G401.6 (cell line): ENCODE measurements around the gene SPEN.
"Not testable (repeated sequence)": the region's sequence is repeated elsewhere in the genome, so short reads cannot be mapped to it uniquely, and the experiment has no call there.

Experiments
- FAIRE-seq: peaks from 2 replicates; lab custom pipeline; 2012; peaks lifted over from hg19 to GRCh38; lab: Jason Lieb, UNC

Gene SPEN

DNA sequence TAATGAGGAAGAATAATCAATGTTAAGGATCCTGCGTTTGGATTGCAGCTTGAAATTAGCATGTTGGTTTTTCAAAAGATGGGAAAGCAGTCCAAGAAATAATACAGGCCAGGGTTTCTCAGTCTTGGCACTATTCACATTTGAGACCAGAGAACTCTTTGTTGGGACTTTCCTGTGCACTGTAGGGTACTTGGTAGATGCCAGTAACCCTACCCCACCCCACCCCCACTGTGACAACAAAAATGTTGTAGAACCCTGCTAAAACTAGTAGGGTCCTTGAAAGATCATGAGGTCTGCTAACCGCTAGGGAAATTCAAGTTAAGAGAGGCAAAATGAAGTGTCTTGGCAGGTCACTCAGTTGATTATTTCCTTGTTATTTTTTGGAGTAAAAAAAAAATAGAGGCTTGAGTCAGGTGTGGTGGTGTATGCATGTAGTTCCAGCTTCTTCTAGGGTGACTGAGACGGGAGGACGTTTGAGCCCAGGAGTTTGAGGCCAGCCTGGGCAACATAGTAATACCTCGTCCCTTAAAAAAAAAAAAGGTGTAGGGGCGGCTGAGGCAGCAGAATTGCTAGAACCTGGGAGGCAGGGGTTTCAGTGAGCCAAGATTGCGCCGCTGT, 53.3 kb downstream of the SPEN start:
- no peak for FAIRE-seq

DNA sequence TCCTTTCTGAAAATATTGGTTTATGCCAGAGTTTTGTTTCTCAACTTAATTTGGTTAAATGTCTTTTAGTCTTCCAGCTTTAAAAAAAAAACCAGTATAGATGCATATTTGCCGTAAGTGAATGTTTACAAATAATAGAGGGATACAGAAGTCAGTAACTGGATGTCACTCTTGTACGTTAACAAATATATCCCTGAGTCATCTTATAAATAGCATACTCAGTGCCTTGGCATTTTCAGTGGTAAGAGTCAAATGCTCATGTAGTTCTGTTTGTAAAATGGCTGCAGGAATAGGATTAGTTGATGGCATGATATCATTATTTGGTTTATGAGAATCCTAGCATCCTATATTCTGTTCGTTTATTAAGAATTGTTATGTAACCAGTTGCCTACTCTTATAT, 55.4 kb downstream of the SPEN start:
- FAIRE-seq, result no peak

DNA sequence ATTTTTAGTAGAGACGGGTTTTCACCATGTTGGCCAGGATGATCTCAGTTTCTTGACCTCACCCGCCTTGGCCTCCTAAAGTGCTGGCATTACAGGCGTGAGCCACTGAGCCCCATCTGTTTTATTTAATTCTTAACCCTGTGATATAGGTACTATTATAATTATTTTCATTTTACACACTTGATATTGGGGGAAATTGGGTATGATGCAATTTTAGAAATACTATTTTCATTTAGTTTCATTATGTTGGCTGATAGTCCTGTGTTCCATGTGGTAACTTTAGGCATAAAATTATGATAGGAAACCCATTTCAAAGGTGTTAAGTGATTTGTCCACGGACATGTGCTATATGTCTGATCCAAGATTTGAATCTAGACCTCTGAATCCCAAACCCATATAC, 61.1 kb downstream of the SPEN start:
- no peak for FAIRE-seq

DNA sequence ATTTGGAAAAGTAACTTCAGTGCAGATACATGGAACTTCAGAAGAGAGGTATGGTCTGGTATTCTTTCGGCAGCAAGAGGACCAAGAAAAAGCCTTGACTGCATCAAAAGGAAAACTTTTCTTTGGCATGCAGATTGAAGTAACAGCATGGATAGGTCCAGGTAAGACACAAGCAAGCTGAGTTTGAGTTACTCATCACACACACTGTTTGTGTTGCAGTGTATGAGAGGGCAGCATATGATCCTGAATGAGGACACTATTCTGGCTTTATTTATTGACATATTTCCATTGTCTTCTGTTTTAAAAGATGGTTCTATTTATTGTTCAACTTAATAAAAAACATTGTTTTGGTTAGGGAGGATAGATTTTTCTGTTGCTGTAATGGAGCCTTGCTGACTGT, 63.6 kb downstream of the SPEN start:
- FAIRE-seq, result no peak

DNA sequence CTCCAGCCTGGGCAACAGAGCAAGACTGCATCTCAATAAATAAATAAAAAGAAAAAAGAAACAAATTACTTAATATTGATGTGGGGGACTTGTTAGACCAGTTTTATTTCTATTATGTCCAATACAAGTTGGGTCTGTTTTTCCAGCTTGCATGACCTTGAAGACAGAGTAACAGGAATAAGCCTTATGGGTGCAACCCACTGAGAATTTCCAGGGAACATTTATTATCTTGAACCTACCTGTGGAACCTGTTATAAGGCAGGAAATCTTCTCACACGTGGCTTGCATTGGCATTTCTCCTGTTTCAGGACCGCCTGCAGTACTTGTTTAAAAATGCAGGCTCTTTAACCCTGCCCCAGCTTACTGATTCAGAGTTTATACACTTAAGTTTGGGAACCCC, 64.4 kb downstream of the SPEN start:
- no peak for FAIRE-seq

DNA sequence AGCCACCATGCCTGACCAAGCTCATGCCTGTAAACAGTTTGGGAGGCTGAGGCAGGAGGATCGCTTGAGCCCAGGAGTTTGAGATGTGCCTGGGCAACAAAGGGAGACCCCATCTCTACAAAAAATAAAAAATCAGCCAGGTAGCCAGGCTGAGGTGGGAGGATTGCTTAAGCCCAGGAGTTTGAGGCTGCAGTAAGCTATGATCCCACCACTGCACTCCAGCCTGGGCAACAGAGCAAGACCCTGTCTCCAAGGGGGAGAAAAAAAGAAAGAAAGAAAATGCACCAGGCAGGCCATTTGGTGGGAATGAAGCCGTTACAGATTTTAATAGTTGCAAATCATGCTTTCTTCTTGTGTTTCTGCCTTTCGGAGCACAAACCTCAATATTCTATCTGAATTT, 66.1 kb downstream of the SPEN start:
- FAIRE-seq, result not testable (repeated sequence)

DNA sequence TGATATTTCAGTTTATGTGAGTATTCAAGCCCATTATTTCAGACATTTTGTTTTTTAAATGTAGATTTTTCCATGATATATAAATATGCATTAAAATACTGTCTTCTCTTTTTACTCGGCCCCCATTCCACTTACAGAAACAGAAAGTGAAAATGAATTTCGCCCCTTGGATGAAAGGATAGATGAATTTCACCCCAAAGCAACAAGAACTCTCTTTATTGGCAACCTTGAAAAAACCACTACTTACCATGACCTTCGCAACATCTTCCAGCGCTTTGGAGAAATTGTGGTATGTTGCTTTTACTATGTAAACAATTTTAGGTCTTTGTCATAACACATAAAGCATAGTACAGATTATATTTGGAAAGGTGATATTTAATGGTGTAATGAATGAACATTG, 68.5 kb downstream of the SPEN start:
- no peak for FAIRE-seq

DNA sequence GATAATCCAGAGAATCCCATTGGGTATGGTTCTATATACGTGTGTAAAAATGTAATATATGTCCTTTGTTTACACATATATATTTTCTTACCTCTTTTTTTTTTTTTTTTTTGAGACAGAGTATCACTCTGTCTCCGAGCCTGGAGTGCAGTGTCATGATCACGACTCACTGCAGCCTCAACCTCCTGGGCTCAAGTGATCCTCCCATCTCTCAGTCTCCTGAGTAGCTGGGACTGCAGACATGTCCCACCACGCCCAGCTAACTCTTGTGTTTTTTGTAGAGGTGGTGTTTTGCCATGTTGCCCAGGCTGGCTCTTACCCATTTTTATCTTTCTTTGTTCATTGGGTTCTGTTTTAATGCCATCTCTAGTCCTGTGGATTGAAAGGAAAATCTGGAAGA, 68.9 kb downstream of the SPEN start:
- FAIRE-seq, result no peak

DNA sequence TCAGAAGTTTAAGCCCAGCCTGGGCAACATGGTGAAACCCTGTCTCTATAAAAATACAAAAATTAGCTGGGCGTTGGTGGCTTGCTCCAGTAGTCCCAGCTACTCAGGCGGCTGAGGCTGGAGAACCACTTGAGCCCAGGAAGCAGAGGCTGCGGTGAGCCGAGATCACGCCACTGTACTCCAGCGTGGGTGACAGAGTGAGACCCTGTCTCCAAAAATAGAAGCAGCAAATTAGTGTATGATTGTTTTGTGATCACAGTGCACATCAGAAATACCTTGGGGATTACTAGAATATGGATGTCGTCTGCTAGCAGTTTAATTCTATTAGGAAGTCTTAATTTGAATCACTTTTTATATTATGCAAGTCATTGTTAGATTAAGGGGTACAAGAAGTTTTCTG, 69.4 kb downstream of the SPEN start:
- FAIRE-seq, result no peak

DNA sequence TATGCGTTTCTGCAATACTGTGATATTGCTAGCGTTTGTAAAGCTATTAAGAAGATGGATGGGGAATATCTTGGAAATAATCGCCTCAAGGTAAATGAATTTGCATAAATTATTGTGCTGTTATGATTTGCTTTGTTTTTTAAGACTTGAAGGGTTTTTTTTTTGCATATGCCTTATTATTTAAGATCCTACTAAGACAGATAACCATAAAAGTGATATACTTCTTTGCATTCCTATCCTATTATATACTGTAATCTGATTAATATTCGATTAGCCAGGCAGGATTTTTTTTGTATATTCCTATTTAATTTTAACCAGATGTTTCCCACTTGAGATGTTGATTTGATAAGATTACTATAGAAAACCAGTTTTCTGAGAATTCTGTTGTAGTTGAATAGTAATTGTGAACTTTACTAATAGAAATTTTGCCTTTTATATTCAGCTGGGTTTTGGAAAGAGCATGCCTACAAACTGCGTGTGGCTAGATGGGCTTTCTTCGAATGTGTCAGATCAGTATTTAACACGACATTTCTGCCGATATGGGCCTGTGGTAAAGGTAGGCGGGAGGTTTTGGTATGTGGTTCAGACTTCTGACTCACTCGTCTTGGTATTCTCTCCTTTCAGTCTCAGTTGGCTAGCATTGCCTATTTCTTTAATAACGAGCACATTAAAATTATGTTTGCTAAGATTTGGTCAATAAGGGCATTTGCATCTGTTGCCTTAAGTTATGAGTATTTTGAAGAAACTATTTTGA, 71.6 kb downstream of the SPEN start:
- no peak for FAIRE-seq

DNA sequence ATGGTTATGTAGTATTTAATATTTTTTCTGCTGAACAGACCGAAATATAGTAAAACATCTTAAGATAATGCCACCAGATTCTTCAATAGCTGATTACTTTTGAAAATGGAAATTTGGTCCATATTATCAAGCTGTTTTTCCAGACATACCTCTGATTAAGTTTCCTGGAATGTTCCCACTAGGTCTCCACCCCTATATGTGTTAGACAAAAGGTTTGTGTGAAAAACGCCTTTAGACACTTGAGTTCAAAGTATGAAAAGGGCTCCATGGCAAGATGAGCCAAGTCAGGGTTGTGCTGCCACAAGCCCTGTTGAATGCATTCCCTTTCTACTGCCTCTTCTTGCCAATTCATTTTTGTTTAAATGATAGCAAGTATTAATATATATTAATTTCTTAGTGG, 75.7 kb downstream of the SPEN start:
- no peak for FAIRE-seq

DNA sequence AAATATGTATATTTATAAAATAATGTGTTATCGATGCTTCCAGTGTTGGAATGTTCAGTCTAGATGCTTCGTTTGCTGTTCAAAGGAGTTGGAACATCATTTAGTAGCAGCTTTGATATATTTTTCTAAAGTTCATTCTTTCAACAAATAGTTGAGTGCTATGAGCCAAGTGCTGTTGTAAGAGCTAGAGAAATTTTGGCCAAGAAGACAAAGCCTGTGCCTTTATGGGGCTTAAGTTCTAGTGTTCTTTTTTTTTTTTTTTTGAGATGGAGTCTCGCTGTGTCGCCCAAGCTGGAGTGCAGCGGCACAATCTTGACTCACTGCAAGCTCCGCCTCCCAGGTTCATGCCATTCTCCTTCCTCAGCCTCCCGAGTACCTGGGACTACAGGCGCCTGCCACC, 78.9 kb downstream of the SPEN start:
- FAIRE-seq, result not testable (repeated sequence)

DNA sequence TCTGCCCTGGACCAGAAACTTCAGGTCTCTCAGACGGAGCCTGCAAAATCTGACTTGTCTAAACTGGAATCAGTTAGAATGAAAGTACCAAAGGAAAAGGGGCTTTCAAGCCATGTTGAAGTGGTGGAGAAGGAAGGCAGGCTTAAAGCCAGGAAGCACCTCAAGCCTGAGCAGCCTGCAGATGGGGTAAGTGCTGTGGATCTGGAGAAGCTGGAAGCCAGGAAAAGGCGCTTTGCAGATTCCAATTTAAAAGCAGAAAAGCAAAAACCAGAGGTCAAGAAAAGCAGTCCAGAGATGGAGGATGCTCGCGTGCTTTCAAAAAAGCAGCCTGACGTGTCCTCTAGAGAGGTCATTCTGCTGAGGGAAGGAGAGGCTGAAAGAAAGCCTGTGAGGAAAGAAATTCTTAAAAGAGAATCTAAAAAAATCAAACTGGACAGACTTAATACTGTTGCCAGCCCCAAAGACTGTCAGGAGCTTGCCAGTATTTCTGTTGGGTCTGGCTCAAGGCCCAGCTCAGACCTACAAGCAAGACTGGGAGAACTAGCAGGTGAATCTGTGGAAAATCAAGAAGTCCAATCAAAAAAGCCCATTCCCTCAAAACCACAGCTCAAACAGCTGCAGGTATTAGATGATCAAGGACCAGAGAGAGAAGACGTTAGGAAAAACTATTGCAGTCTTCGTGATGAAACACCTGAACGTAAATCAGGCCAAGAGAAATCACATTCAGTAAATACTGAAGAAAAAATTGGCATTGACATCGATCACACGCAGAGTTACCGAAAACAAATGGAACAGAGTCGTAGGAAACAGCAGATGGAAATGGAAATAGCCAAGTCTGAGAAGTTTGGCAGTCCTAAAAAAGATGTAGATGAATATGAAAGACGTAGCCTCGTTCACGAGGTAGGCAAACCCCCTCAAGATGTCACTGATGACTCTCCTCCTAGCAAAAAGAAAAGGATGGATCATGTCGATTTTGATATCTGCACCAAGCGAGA, 81.8 kb downstream of the SPEN start:
- FAIRE-seq, result no peak

DNA sequence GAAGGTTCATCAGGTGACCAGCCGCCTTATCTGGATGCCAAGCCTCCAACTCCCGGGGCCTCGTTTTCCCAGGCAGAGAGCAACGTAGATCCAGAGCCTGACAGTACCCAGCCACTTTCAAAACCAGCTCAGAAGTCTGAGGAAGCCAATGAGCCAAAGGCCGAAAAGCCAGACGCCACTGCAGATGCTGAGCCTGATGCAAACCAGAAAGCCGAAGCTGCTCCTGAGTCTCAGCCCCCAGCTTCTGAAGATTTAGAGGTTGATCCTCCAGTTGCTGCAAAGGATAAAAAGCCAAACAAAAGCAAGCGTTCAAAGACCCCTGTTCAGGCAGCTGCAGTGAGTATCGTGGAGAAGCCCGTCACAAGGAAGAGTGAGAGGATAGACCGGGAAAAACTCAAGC, 83.9 kb downstream of the SPEN start:
- FAIRE-seq, result no peak

DNA sequence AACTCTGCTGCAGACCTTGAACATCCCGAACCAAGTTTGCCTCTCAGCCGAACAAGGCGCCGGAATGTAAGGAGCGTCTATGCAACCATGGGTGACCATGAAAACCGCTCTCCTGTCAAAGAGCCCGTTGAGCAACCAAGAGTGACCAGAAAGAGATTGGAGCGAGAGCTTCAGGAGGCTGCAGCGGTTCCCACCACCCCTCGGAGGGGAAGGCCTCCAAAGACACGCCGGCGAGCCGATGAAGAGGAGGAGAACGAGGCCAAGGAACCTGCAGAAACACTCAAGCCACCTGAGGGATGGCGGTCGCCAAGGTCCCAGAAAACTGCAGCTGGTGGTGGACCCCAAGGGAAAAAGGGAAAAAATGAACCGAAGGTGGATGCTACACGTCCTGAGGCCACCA, 84.4 kb downstream of the SPEN start:
- FAIRE-seq, result no peak

DNA sequence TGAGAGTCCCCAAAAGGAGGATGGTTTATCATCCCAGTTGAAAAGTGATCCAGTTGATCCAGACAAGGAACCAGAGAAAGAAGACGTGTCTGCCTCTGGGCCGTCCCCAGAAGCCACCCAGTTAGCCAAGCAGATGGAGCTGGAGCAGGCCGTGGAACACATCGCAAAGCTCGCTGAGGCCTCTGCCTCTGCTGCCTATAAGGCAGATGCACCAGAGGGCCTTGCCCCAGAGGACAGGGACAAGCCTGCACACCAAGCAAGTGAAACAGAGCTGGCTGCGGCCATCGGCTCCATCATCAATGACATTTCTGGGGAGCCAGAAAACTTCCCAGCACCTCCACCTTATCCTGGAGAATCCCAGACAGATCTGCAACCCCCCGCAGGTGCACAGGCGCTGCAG, 85.1 kb downstream of the SPEN start:
- FAIRE-seq, result no peak

DNA sequence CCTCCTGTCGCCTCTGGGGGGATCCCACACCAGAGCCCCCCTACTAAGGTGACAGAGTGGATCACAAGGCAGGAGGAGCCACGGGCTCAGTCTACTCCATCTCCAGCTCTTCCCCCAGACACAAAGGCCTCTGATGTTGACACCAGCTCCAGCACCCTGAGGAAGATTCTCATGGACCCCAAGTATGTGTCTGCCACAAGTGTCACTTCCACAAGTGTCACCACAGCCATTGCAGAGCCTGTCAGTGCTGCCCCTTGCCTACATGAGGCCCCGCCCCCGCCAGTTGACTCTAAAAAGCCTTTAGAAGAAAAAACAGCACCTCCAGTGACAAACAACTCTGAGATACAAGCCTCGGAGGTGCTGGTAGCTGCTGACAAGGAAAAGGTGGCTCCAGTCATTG, 86.2 kb downstream of the SPEN start:
- FAIRE-seq, result no peak

DNA sequence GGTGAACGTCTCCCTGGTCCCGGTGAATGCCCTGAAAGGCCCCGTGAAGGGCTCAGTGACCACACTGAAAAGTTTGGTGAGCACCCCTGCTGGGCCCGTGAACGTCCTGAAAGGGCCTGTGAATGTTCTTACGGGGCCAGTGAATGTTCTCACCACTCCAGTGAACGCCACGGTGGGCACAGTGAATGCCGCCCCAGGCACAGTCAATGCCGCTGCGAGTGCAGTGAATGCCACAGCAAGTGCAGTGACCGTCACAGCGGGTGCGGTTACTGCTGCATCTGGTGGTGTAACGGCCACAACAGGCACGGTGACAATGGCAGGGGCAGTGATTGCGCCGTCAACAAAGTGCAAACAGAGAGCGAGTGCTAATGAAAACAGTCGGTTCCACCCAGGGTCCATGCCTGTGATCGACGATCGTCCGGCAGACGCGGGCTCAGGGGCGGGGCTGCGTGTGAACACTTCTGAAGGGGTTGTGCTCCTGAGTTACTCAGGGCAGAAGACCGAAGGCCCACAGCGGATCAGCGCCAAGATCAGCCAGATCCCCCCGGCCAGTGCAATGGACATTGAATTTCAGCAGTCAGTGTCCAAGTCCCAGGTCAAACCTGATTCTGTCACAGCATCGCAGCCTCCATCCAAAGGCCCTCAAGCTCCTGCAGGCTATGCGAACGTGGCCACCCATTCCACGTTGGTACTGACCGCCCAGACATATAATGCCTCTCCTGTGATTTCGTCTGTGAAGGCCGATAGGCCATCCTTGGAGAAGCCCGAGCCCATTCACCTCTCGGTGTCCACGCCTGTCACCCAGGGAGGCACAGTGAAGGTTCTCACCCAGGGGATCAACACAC, 86.9 kb downstream of the SPEN start:
- FAIRE-seq, result no peak

DNA sequence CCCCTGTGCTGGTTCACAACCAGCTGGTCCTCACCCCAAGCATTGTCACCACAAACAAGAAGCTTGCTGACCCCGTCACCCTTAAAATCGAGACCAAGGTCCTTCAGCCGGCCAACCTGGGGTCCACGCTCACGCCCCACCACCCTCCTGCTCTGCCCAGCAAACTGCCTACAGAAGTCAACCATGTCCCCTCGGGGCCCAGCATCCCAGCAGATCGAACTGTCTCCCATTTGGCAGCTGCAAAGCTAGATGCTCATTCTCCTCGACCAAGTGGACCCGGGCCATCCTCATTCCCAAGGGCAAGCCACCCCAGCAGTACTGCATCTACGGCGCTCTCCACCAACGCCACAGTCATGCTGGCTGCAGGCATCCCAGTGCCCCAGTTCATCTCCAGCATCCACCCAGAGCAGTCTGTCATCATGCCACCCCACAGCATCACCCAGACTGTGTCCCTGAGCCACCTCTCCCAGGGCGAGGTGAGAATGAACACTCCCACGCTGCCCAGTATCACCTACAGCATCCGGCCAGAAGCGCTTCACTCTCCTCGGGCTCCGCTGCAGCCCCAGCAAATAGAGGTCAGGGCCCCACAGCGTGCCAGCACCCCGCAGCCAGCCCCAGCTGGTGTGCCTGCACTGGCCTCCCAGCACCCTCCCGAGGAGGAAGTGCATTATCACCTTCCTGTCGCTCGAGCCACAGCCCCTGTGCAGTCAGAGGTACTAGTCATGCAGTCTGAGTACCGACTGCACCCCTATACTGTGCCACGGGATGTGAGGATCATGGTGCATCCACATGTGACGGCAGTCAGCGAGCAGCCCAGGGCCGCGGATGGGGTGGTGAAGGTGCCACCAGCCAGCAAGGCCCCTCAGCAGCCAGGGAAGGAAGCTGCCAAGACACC, 87.8 kb downstream of the SPEN start:
- FAIRE-seq, result no peak

DNA sequence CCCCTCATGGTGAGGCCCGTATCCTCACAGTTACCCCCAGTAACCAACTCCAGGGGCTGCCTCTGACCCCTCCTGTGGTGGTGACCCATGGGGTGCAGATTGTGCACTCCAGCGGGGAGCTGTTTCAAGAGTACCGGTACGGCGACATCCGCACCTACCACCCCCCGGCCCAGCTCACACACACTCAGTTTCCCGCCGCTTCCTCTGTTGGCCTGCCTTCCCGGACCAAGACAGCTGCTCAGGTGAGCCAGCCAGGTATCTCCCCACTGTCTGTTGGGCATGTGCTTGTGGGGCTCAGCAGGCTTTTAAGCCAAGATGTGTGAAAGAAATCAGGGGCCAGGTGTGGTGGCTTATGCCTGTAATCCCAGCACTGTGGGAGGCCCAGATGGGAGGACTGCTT, 88.5 kb downstream of the SPEN start:
- no peak for FAIRE-seq

DNA sequence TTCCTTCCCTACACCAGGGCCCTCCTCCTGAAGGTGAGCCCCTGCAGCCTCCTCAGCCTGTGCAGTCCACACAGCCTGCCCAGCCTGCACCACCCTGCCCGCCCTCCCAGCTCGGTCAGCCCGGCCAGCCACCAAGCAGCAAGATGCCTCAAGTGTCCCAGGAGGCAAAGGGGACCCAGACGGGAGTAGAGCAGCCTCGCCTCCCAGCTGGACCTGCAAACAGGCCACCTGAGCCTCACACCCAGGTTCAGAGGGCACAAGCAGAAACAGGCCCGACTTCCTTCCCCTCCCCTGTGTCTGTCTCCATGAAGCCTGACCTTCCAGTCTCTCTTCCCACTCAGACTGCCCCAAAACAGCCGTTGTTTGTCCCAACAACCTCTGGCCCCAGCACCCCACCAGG, 89.6 kb downstream of the SPEN start:
- FAIRE-seq, result no peak
